ENCODE measurements around the gene YTHDF2. TPM values are rescaled to one million over a fixed set of nuclear protein-coding genes. Genes with fewer than 3 reads are reported as not detected.
"Not testable (repeated sequence)": the region's sequence is repeated elsewhere in the genome, so short reads cannot be mapped to it uniquely, and the experiment has no call there.

The YTHDF2 gene
- total RNA-seq, 2 donors from 2014 or later: 59.0 to 71.7 TPM

DNA sequence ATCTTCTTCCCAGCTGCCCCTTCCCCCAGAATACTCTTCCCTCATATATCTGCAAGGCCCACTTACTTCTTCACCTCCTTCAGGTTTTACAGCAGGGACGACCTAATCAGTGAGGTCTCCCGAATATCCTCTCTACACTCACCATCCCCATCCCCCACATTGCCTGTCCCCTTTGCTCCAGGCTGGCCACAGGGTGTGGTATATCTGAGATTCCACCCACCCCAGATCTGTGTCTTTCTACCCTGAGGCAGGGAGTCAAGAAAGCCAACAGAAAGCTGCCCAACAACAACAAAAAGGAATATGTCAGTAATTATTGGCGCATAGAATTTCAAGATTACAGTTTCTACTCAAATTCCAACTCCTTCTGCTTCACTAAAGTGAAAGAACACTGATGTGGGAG is 45.3 kb downstream of the YTHDF2 start:
- Histone ChIP-seq H3K36me3 (no peaks in the 10 kb centered on the region), H3K27me3 (no peaks in the 10 kb centered on the region), H3K4me3 (no peak overlapping the region), H3K4me1 (no peaks in the 10 kb centered on the region), H3K27ac (no peak overlapping the region), H3K9ac (ENCODE audit: low read depth in 2 of 2, low read length in 2 of 2) (no peak overlapping the region), H3K9me3 (no peaks in the 10 kb centered on the region)
- intact Hi-C loops (cut with DNase I): loop anchor here (10.0 kb wide), 1 partner anchor 253 kb away; no protein-coding TSS in a partner anchor
- no peak for DNase-seq
- TF ChIP-seq, protein P1, sequence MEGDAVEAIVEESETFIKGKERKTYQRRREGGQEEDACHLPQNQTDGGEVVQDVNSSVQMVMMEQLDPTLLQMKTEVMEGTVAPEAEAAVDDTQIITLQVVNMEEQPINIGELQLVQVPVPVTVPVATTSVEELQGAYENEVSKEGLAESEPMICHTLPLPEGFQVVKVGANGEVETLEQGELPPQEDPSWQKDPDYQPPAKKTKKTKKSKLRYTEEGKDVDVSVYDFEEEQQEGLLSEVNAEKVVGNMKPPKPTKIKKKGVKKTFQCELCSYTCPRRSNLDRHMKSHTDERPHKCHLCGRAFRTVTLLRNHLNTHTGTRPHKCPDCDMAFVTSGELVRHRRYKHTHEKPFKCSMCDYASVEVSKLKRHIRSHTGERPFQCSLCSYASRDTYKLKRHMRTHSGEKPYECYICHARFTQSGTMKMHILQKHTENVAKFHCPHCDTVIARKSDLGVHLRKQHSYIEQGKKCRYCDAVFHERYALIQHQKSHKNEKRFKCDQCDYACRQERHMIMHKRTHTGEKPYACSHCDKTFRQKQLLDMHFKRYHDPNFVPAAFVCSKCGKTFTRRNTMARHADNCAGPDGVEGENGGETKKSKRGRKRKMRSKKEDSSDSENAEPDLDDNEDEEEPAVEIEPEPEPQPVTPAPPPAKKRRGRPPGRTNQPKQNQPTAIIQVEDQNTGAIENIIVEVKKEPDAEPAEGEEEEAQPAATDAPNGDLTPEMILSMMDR (IDR thresholded peaks at IDR 0.05): no peak

GRCh38 chr1:28783363-28783762 is 46.6 kb downstream of the YTHDF2 start:
- TF ChIP-seq, protein P1 (IDR thresholded peaks at IDR 0.05): no peak
- intact Hi-C loops (cut with DNase I): loop anchor here (10.0 kb wide), 1 partner anchor 251 kb away; no protein-coding TSS in a partner anchor
- no peak for DNase-seq
- no peak overlapping the region for H3K9ac ChIP-seq (ENCODE audit: low read depth in 2 of 2, low read length in 2 of 2)
- H3K27ac ChIP-seq: no peak overlapping the region
- no peak overlapping the region for H3K4me3 ChIP-seq
- H3K27me3 ChIP-seq: no peaks in the 10 kb centered on the region
- H3K4me1 ChIP-seq: no peaks in the 10 kb centered on the region
- H3K9me3 ChIP-seq: no peaks in the 10 kb centered on the region
- no peaks in the 10 kb centered on the region for H3K36me3 ChIP-seq

GRCh38 chr1:28789412-28789811 is 52.7 kb downstream of the YTHDF2 start:
- H3K9ac ChIP-seq (ENCODE audit: low read depth in 2 of 2, low read length in 2 of 2): no peak overlapping the region
- no peaks in the 10 kb centered on the region for H3K36me3 ChIP-seq
- H3K9me3 ChIP-seq: no peaks in the 10 kb centered on the region
- no peaks in the 10 kb centered on the region for H3K27me3 ChIP-seq
- DNase-seq: no peak
- intact Hi-C loops (cut with DNase I): loop anchor here (5.0 to 10.0 kb wide), 2 partner anchors 245 to 418 kb away; no protein-coding TSS in a partner anchor
- TF ChIP-seq, protein P1 (IDR thresholded peaks at IDR 0.05): no peak
- no peak overlapping the region for H3K4me3 ChIP-seq
- no peaks in the 10 kb centered on the region for H3K4me1 ChIP-seq
- H3K27ac ChIP-seq: no peak overlapping the region

- no peaks in the 10 kb centered on the region for H3K27me3 ChIP-seq
- H3K9ac ChIP-seq (ENCODE audit: low read depth in 2 of 2, low read length in 2 of 2): no peak overlapping the region
- no peaks in the 10 kb centered on the region for H3K4me1 ChIP-seq
- H3K9me3 ChIP-seq: no peaks in the 10 kb centered on the region
- DNase-seq: no peak
- H3K27ac ChIP-seq: no peak overlapping the region
- intact Hi-C loops (cut with DNase I): loop anchor here (5.0 to 10.0 kb wide), 2 partner anchors 245 to 417 kb away; no protein-coding TSS in a partner anchor
- H3K36me3 ChIP-seq: no peaks in the 10 kb centered on the region
- H3K4me3 ChIP-seq: no peak overlapping the region
- TF ChIP-seq, protein P1 (IDR thresholded peaks at IDR 0.05): no peak
These were observed 53.1 kb downstream of the YTHDF2 start for GRCh38 chr1:28789816-28790215.

DNA sequence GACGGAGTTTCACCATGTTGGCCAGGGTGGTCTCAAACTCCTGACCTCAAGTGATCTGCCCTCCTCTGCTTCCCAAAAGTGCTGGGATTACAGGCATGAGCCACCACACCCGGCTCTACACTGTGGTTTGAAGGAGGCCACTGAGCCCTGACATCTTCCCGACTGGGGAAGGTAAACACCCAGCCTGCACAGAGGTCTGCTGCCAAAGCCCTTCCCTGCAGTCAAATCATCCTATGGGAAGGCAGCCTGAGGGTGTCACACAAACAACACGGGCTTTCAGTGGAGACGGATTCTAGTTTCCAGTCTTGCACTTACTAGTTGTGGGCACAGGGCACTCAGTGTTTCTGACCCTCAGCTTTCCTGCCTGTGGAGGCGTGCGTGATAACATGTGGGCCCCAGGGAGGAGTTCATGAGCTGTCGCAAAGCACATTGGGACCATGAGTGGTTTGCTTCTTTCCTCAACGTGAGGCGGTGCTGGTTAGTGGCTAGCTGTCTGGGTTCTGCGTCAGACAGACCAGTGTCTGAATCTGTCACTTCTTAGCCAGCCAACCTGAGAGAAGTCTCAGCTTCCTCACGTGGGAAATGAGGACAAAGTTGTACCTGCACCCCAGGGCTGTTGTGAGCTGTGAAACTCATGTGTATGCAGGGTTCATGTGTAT is 53.8 kb downstream of the YTHDF2 start:
- Histone ChIP-seq H3K9ac (ENCODE audit: low read depth in 2 of 2, low read length in 2 of 2) (no peak overlapping the region), H3K4me3 (no peak overlapping the region), H3K4me1 (no peaks in the 10 kb centered on the region), H3K27me3 (no peaks in the 10 kb centered on the region), H3K27ac (no peak overlapping the region), H3K9me3 (no peaks in the 10 kb centered on the region), H3K36me3 (no peaks in the 10 kb centered on the region)
- DNase-seq: no peak
- TF ChIP-seq, protein P1 (IDR thresholded peaks at IDR 0.05): no peak
- intact Hi-C loops (cut with DNase I): no loop called here

DNA sequence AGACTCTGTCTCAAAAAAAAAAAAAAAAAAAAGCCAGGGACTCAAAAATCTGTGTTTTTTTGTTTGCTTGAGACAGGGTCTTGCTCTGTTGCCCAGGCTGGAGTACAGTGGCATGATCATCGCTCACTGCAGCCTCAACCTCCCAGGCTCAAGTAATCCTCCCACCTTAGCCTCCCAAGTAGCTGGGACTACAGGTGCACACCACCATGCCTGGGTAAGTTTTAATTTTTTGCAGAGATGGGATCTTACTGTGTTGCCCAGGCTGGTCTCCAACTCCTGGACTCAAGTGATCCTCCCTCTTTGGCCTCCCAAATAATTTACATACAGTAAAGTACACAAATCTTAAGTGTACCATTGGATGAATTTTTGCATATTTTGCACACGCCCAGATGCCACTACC is 55.2 kb downstream of the YTHDF2 start:
- H3K27me3 ChIP-seq; H3K9me3 ChIP-seq; H3K4me1 ChIP-seq; H3K4me3 ChIP-seq; H3K36me3 ChIP-seq; H3K27ac ChIP-seq; intact Hi-C loops (cut with DNase I); DNase-seq; H3K9ac ChIP-seq (ENCODE audit: low read depth in 2 of 2, low read length in 2 of 2): not testable (repeated sequence)

Measured in colonic mucosa (tissue), 4 donors.